GM21526 (cell line): ENCODE data around the gene FAM171A1.
"Not testable (repeated sequence)": the region's sequence is repeated elsewhere in the genome, so short reads cannot be mapped to it uniquely, and the experiment has no call there.

Experiments
- ATAC-seq: cut with Tn5 transposase; IDR thresholded peaks from one replicate; pipeline ENCODE4 v1.9.1; 2021; ENCODE audit warnings: moderate library complexity; ENCODE audit not compliant: unreplicated experiment, low FRiP score

Gene FAM171A1

GRCh38 chr10:15321431-15322341 is 49.4 kb downstream of the FAM171A1 start:
- ATAC-seq = no peak

GRCh38 chr10:15320522-15321203 is 50.4 kb downstream of the FAM171A1 start:
- ATAC-seq = no peak

- ATAC-seq = no peak
These were observed 51.0 kb downstream of the FAM171A1 start for GRCh38 chr10:15320118-15320517.

- no peak for ATAC-seq
These were observed 54.1 kb downstream of the FAM171A1 start for GRCh38 chr10:15316871-15317464.

GRCh38 chr10:15316145-15316544 is 54.9 kb downstream of the FAM171A1 start:
- ATAC-seq = no peak

DNA sequence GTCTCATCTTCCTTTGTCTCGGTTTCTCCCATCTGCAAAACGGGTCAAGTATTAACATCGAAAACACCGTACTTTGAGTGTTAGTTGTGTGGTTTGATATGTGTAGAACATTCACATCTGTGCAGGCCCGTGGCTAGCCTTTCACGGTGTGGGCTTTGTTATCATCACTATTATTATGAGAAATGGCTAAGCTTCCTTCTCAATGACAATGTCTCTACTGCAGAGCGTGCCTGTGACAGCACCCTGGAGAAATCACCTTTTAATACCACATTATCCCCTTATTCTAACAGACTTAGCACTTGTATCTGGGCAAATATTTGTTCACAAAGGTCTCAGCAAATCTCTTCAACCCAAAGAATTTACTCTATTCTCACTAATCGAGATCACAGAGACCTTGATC is 55.8 kb downstream of the FAM171A1 start:
- no peak for ATAC-seq

DNA sequence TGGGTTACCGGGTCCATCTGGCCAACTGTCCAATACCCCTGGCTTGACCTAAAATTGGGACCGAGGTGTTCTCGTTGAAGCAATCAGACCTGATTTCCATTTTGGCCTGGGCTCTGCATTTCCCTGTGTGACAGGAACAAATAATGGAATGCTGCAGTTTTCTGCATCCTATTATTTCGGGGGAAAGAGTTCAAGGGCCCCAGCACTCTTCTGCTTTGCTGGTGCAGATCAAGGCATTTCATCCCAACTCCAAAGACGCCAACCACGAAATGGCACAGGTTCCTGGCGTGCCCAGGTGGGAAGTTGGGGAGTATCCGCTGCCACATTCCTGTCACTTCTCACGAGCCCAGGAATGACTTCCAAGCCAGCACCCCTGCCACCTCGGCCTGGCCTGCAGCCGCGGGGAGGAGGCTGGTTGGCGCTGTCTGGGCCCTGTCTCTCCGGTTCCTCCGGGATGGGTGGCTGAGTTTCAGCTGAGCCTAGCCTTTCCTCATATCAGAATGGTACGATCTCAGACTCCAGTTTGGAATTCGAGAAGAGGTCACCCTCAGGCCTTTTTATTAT is 56.5 kb downstream of the FAM171A1 start:
- ATAC-seq = no peak

- no peak for ATAC-seq
These were observed 57.2 kb downstream of the FAM171A1 start for GRCh38 chr10:15313843-15314242.

GRCh38 chr10:15313047-15313446 is 58.0 kb downstream of the FAM171A1 start:
- ATAC-seq = no peak

GRCh38 chr10:15311569-15312280 is 59.4 kb downstream of the FAM171A1 start:
- no peak for ATAC-seq

GRCh38 chr10:15310776-15311568 is 60.1 kb downstream of the FAM171A1 start:
- ATAC-seq = no peak

- no peak for ATAC-seq
These were observed 61.9 kb downstream of the FAM171A1 start for GRCh38 chr10:15309221-15309620.

GRCh38 chr10:15306735-15307280 is 64.3 kb downstream of the FAM171A1 start:
- ATAC-seq = no peak

GRCh38 chr10:15305634-15306033 is 65.5 kb downstream of the FAM171A1 start:
- no peak for ATAC-seq

- no peak for ATAC-seq
These were observed 65.9 kb downstream of the FAM171A1 start for GRCh38 chr10:15305161-15305560.

DNA sequence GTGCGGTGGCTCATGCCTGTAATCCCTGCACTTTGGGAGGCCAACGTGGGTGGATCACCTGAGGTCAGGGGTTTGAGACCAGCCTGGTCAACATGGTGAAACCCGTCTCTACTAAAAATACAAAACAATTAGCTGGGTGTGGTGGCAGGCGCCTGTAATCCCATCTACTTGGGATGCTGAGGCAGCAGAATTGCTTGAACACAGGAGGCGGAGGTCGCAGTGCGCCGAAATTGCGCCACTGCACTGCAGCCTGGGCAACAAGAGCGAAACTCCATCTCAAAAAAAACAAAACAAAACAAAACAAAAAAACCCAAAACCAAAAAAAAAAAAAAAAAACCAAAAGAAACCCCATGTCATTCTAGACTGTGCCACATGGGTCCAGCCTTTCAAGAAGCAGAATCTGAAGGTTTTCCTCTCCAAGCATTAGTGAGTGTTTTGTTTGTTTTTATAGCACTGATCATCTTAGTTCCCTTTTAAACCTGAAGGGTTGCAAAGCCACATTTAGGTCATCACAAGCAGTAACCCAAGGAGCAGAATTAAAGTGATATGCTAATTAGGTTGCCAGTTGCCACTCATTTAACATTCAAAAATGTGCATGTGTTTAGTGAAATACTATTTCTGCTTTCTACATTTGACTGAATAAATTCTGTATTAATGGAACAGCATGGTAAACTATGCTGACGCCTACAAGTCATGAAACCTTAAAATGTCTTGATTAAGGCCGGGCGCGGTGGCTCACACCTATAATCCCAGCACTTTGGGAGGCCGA is 68.7 kb downstream of the FAM171A1 start:
- not testable (repeated sequence) for ATAC-seq

- ATAC-seq = no peak
These were observed 70.4 kb downstream of the FAM171A1 start for GRCh38 chr10:15300697-15301096.

GRCh38 chr10:15300145-15300544 is 70.9 kb downstream of the FAM171A1 start:
- no peak for ATAC-seq

DNA sequence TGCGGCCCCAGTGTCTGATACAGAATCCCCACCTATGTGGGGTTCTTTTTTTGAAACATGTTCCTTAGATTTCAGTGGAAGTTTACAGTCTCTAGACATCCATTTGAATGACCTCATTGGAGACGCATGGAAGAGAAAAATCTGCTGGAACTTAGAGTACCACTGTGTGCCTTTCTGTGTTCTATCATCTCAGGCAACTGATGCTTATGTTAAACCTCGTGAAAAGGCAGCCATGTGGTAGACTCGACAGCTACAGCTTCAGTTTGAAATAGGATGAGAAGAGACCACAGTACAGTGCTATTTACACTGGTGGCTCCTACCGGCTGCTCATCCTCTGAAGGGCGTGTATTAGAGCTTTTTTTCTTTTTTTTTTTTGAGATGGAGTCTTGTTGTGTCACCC is 74.4 kb downstream of the FAM171A1 start:
- ATAC-seq = no peak
